HUES6 (cell line): ENCODE results near the gene BORCS8.
"Not testable (repeated sequence)": the region's sequence is repeated elsewhere in the genome, so short reads cannot be mapped to it uniquely, and the experiment has no call there.

Source experiments
- H3K27ac ChIP-seq: 2 replicates; pipeline ENCODE4 v1.7.0; 2013; ENCODE audit warnings: low read depth, mild to moderate bottlenecking, low read length, inconsistent platforms
- H3K27me3 ChIP-seq: 2 replicates; pipeline ENCODE4 v1.6.1; 2013; ENCODE audit warnings: low read length; ENCODE audit not compliant: control insufficient read depth, insufficient read depth
- H3K36me3 ChIP-seq: 2 replicates; pipeline ENCODE4 v1.6.1; 2013; ENCODE audit warnings: low read length; ENCODE audit not compliant: control insufficient read depth, insufficient read depth
- H3K4me1 ChIP-seq: 2 replicates; pipeline ENCODE4 v1.6.1; 2013; ENCODE audit warnings: low read length; ENCODE audit not compliant: control insufficient read depth, insufficient read depth
- H3K4me3 ChIP-seq: 2 replicates; pipeline ENCODE4 v1.5.1; 2013; ENCODE audit warnings: low read depth, low read length
- H3K9ac ChIP-seq: one replicate; pipeline ENCODE4 v1.6.1; 2013; ENCODE audit warnings: mild to moderate bottlenecking, low read length
- H3K9me3 ChIP-seq: 2 replicates; pipeline ENCODE4 v1.6.1; 2013; ENCODE audit warnings: low read depth, low read length; ENCODE audit not compliant: control insufficient read depth, insufficient read depth

Gene BORCS8

GRCh38 chr19:19147344-19147743 is 44.6 kb downstream of the BORCS8 start:
- Histone ChIP-seq H3K9me3 (no peaks in the 10 kb centered on the region), H3K4me1 (no peaks in the 10 kb centered on the region), H3K4me3 (no peak overlapping the region), H3K27me3 (no peaks in the 10 kb centered on the region), H3K27ac (no peak overlapping the region), H3K9ac (no peak overlapping the region), H3K36me3 (peaks cover 5% of the 10 kb centered on the region; the same call in 1 of the 2 replicates)

GRCh38 chr19:19146865-19147264 is 45.1 kb downstream of the BORCS8 start:
- H3K9me3 ChIP-seq: no peaks in the 10 kb centered on the region
- H3K4me3 ChIP-seq: no peak overlapping the region
- H3K9ac ChIP-seq: no peak overlapping the region
- no peaks in the 10 kb centered on the region; the same call in 1 of the 2 replicates for H3K27me3 ChIP-seq
- no peak overlapping the region for H3K27ac ChIP-seq
- H3K36me3 ChIP-seq: peaks cover 5% of the 10 kb centered on the region; the same call in 1 of the 2 replicates
- no peaks in the 10 kb centered on the region for H3K4me1 ChIP-seq

GRCh38 chr19:19145684-19146608 is 46.0 kb downstream of the BORCS8 start:
- no peak overlapping the region for H3K9ac ChIP-seq
- H3K4me1 ChIP-seq: no peaks in the 10 kb centered on the region
- H3K27me3 ChIP-seq: no peaks in the 10 kb centered on the region; the same call in 1 of the 2 replicates
- no peak overlapping the region for H3K27ac ChIP-seq
- H3K9me3 ChIP-seq: no peaks in the 10 kb centered on the region
- H3K4me3 ChIP-seq: no peak overlapping the region
- H3K36me3 ChIP-seq: peaks cover 5% of the 10 kb centered on the region; the same call in 1 of the 2 replicates

- Histone ChIP-seq H3K4me1 (no peaks in the 10 kb centered on the region), H3K36me3 (peaks cover 5% of the 10 kb centered on the region; the same call in 1 of the 2 replicates), H3K27ac (no peak overlapping the region), H3K4me3 (no peak overlapping the region), H3K9ac (no peak overlapping the region), H3K9me3 (no peaks in the 10 kb centered on the region), H3K27me3 (no peaks in the 10 kb centered on the region; the same call in 1 of the 2 replicates)
Observed at GRCh38 chr19:19145281-19145680, 46.7 kb downstream of the BORCS8 start.

- Histone ChIP-seq H3K9ac (no peak overlapping the region), H3K4me1 (no peaks in the 10 kb centered on the region; the same call in 1 of the 2 replicates), H3K9me3 (no peaks in the 10 kb centered on the region), H3K4me3 (no peak overlapping the region), H3K27ac (no peak overlapping the region), H3K27me3 (peaks cover 4% of the 10 kb centered on the region; the same call in 1 of the 2 replicates), H3K36me3 (no peaks in the 10 kb centered on the region)
Observed at GRCh38 chr19:19142347-19142746, 49.6 kb downstream of the BORCS8 start.

- no peak overlapping the region for H3K9ac ChIP-seq
- H3K4me3 ChIP-seq: no peak overlapping the region
- no peaks in the 10 kb centered on the region; the same call in 1 of the 2 replicates for H3K4me1 ChIP-seq
- peaks cover 4% of the 10 kb centered on the region; the same call in 1 of the 2 replicates for H3K27me3 ChIP-seq
- no peaks in the 10 kb centered on the region for H3K36me3 ChIP-seq
- no peaks in the 10 kb centered on the region for H3K9me3 ChIP-seq
- no peak overlapping the region for H3K27ac ChIP-seq
Observed at GRCh38 chr19:19140476-19140875, 51.5 kb downstream of the BORCS8 start.

- no peak overlapping the region for H3K4me3 ChIP-seq
- H3K36me3 ChIP-seq: no peaks in the 10 kb centered on the region
- H3K4me1 ChIP-seq: peaks cover 5% of the 10 kb centered on the region
- H3K27ac ChIP-seq: no peak overlapping the region
- peaks cover 4% of the 10 kb centered on the region; the same call in 1 of the 2 replicates for H3K27me3 ChIP-seq
- no peak overlapping the region for H3K9ac ChIP-seq
- H3K9me3 ChIP-seq: no peaks in the 10 kb centered on the region
Observed at GRCh38 chr19:19139876-19140229, 52.1 kb downstream of the BORCS8 start.

- Histone ChIP-seq H3K27me3 (peaks cover 4% of the 10 kb centered on the region; the same call in 1 of the 2 replicates), H3K9ac (peak within 1 kb of the TSS; percentile 77), H3K27ac (no peak within 1 kb of the TSS), H3K9me3 (no peaks in the 10 kb centered on the region), H3K36me3 (peaks cover 4% of the 10 kb centered on the region; the same call in 1 of the 2 replicates), H3K4me3 (peak within 1 kb of the TSS; percentile 82), H3K4me1 (peaks cover 7% of the 10 kb centered on the region)
Observed at GRCh38 chr19:19138109-19138981, 53.6 kb downstream of the BORCS8 start, which contains the start of gene TMEM161A. TSS of gene TMEM161A (minus strand) at chr19:19138478. CDS start at chr19:19138428, 50 bp downstream.

GRCh38 chr19:19137556-19138108 is 54.3 kb downstream of the BORCS8 start:
- H3K27ac ChIP-seq: no peak overlapping the region

GRCh38 chr19:19135713-19136112 is 56.2 kb downstream of the BORCS8 start:
- not testable (repeated sequence) for H3K9ac ChIP-seq, H3K4me3 ChIP-seq, H3K27ac ChIP-seq, H3K27me3 ChIP-seq, H3K4me1 ChIP-seq
- peaks cover 18% of the 10 kb centered on the region for H3K36me3 ChIP-seq
- H3K9me3 ChIP-seq: peaks cover 15% of the 10 kb centered on the region

More at GRCh38 chr19:19137556-19138108, 54.3 kb downstream of the BORCS8 start:
- peak overlapping the region; percentile 77 for H3K9ac ChIP-seq
- peaks cover 9% of the 10 kb centered on the region for H3K36me3 ChIP-seq
- H3K4me3 ChIP-seq: peak overlapping the region; percentile 82
- peaks cover 7% of the 10 kb centered on the region for H3K4me1 ChIP-seq
- H3K9me3 ChIP-seq: peaks cover 6% of the 10 kb centered on the region
- H3K27me3 ChIP-seq: peaks cover 4% of the 10 kb centered on the region; the same call in 1 of the 2 replicates
